SK-N-SH treated with all-trans-retinoic acid at 6 μM for 48 hours (cell line): ENCODE measurements around the gene TPRG1.

Experiments
- ARNTL ChIP-seq: fragments of 450-650 bp; formaldehyde crosslinking; IDR thresholded peaks from 2 replicates; pipeline ENCODE4 v1.5.0; 2020; ENCODE audit warnings: low read depth, mild to moderate bottlenecking, moderate library complexity, borderline replicate concordance
- BACH2 ChIP-seq: fragments of 250-450 bp; sonication (Bioruptor Pico); IDR thresholded peaks from 2 replicates; pipeline ENCODE4 v1.9.0; 2021; ENCODE audit warnings: mild to moderate bottlenecking, borderline replicate concordance
- CREB5 ChIP-seq: fragments of 250-450 bp; sonication (Bioruptor Pico); IDR thresholded peaks from 2 replicates; pipeline ENCODE4 v1.5.1; 2020; ENCODE audit warnings: low read depth, mild to moderate bottlenecking, moderate library complexity
- CSDC2 ChIP-seq: fragments of 250-450 bp; sonication (Bioruptor Pico); IDR thresholded peaks from 2 replicates; pipeline ENCODE4 v1.5.0; 2020; ENCODE audit warnings: mild to moderate bottlenecking, moderate library complexity
- GLIS3 ChIP-seq: fragments of 250-450 bp; sonication (Bioruptor Pico); IDR thresholded peaks from 2 replicates; pipeline ENCODE4 v1.5.0; 2020; ENCODE audit warnings: mild to moderate bottlenecking, moderate library complexity
- OSR1 ChIP-seq: fragments of 250-450 bp; sonication (Bioruptor Pico); IDR thresholded peaks from 2 replicates; pipeline ENCODE4 v1.8.0; 2022; ENCODE audit warnings: moderate library complexity, mild to moderate bottlenecking, inconsistent platforms
- POU6F1 ChIP-seq: fragments of 250-450 bp; sonication (Bioruptor Pico); IDR thresholded peaks from 2 replicates; pipeline ENCODE4 v1.8.0; 2021; ENCODE audit warnings: low read depth, mild to moderate bottlenecking, moderate library complexity, borderline replicate concordance
- PPARA ChIP-seq: fragments of 250-450 bp; sonication (Bioruptor Pico); IDR thresholded peaks from 2 replicates; pipeline ENCODE4 v1.5.0; 2020; ENCODE audit warnings: mild to moderate bottlenecking, borderline replicate concordance
- RARB ChIP-seq: fragments of 250-450 bp; sonication (Bioruptor Pico); IDR thresholded peaks from 2 replicates; pipeline ENCODE4 v1.8.0; 2021; ENCODE audit warnings: mild to moderate bottlenecking, moderate library complexity
- TOX ChIP-seq: fragments of 250-450 bp; sonication (Bioruptor Pico); IDR thresholded peaks from 2 replicates; pipeline ENCODE4 v1.8.0; 2021; ENCODE audit warnings: mild to moderate bottlenecking, moderate library complexity, borderline replicate concordance
- ZC3H10 ChIP-seq: fragments of 250-450 bp; sonication (Bioruptor Pico); IDR thresholded peaks from 2 replicates; pipeline ENCODE4 v1.5.1; 2021; ENCODE audit warnings: mild to moderate bottlenecking, moderate library complexity
- ZNF70 ChIP-seq: fragments of 450-650 bp; formaldehyde crosslinking; IDR thresholded peaks from 2 replicates; pipeline ENCODE4 v1.5.0; 2020; ENCODE audit warnings: mild to moderate bottlenecking, moderate library complexity
- TF ChIP-seq, protein P1 (sequence below): fragments of 250-450 bp; sonication (Bioruptor Pico); IDR thresholded peaks from 2 replicates; pipeline ENCODE4 v1.8.0; 2020; ENCODE audit warnings: mild to moderate bottlenecking, moderate library complexity, borderline replicate concordance

GRCh38 chr3:189282741-189283140 is 111.0 kb downstream of the TPRG1 start:
- TF ChIP-seq TOX (CRISPR knock-in tag) = no peak
- TF ChIP-seq ZNF70 (CRISPR knock-in tag) = no peak
- TF ChIP-seq POU6F1 (CRISPR knock-in tag) = no peak
- TF ChIP-seq GLIS3 (CRISPR knock-in tag) = no peak
- no peak for TF ChIP-seq OSR1 (CRISPR knock-in tag)
- TF ChIP-seq ARNTL = no peak
- no peak for TF ChIP-seq CREB5
- no peak for TF ChIP-seq ZC3H10 (CRISPR knock-in tag)
- no peak for TF ChIP-seq BACH2 (CRISPR knock-in tag)
- TF ChIP-seq PPARA (CRISPR knock-in tag) = no peak
- TF ChIP-seq RARB = no peak
- TF ChIP-seq CSDC2 (CRISPR knock-in tag) = no peak
- TF ChIP-seq, protein P1, sequence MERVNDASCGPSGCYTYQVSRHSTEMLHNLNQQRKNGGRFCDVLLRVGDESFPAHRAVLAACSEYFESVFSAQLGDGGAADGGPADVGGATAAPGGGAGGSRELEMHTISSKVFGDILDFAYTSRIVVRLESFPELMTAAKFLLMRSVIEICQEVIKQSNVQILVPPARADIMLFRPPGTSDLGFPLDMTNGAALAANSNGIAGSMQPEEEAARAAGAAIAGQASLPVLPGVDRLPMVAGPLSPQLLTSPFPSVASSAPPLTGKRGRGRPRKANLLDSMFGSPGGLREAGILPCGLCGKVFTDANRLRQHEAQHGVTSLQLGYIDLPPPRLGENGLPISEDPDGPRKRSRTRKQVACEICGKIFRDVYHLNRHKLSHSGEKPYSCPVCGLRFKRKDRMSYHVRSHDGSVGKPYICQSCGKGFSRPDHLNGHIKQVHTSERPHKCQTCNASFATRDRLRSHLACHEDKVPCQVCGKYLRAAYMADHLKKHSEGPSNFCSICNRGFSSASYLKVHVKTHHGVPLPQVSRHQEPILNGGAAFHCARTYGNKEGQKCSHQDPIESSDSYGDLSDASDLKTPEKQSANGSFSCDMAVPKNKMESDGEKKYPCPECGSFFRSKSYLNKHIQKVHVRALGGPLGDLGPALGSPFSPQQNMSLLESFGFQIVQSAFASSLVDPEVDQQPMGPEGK (CRISPR knock-in tag) = no peak
